GM12865 (cell line): ENCODE data around the gene EXOG.

Experiments used
- DNase-seq: peaks from one replicate; pipeline ENCODE4 v3.0.0; 2010; ENCODE audit warnings: low read depth
- H3K4me3 ChIP-seq: 2 replicates; pipeline ENCODE4 v1.5.1; 2011; ENCODE audit warnings: mild to moderate bottlenecking, low read depth, low read length, control low read depth
- CTCF ChIP-seq: IDR thresholded peaks from 2 replicates; pipeline ENCODE4 v1.5.1; 2011; ENCODE audit warnings: low read length, control low read depth, low read depth, inconsistent platforms; ENCODE audit not compliant: insufficient read depth; ENCODE audit errors: missing control alignments

EXOG gene

GRCh38 chr3:38460377-38461270 lies 35.5 kb upstream of the EXOG start:
- no peak for DNase-seq
- H3K4me3 ChIP-seq: no peak overlapping the region
- TF ChIP-seq CTCF: no peak

- DNase-seq: no peak
- TF ChIP-seq CTCF: no peak
- no peak overlapping the region for H3K4me3 ChIP-seq
Measured at GRCh38 chr3:38465588-38466154, 30.5 kb upstream of the EXOG start.

GRCh38 chr3:38468765-38469164 lies 27.4 kb upstream of the EXOG start:
- H3K4me3 ChIP-seq: no peak overlapping the region
- no peak for DNase-seq
- TF ChIP-seq CTCF: no peak

- no peak for DNase-seq
- TF ChIP-seq CTCF: no peak
- no peak overlapping the region for H3K4me3 ChIP-seq
Measured at GRCh38 chr3:38469852-38470251, 26.3 kb upstream of the EXOG start.

GRCh38 chr3:38471260-38471857 lies 24.8 kb upstream of the EXOG start:
- no peak for DNase-seq
- no peak for TF ChIP-seq CTCF
- H3K4me3 ChIP-seq: no peak overlapping the region

GRCh38 chr3:38472342-38472741 lies 23.8 kb upstream of the EXOG start:
- DNase-seq: no peak
- no peak overlapping the region for H3K4me3 ChIP-seq
- no peak for TF ChIP-seq CTCF
